Esophagus squamous epithelium (tissue), 4 donors: ENCODE data around the gene ZNF296.

Source experiments
- POLR2A ChIP-seq, 4 donors: fragments of 450-650 bp; IDR thresholded peaks; one replicate each; pipeline ENCODE4 v1.6.1; 2017; ENCODE audit warnings: antibody characterized with exemption in 4 of 4, mild to moderate bottlenecking in 4 of 4, moderate library complexity in 3 of 4
- TF ChIP-seq, protein P1 (sequence below), 6 experiments: fragments of 450-650 bp in 4 of 6; fragments of 200-600 bp in 2 of 6; sonication (generic) in 2 of 6; IDR thresholded peaks; one replicate each; pipeline ENCODE4 v1.5.1; 2016 to 2019; ENCODE audit warnings: antibody characterized with exemption in 6 of 6, mild to moderate bottlenecking in 4 of 6, moderate library complexity in 4 of 6

GRCh38 chr19:45079911-45080370 is 3.7 kb upstream of the ZNF296 start:
- TF ChIP-seq, protein P1, sequence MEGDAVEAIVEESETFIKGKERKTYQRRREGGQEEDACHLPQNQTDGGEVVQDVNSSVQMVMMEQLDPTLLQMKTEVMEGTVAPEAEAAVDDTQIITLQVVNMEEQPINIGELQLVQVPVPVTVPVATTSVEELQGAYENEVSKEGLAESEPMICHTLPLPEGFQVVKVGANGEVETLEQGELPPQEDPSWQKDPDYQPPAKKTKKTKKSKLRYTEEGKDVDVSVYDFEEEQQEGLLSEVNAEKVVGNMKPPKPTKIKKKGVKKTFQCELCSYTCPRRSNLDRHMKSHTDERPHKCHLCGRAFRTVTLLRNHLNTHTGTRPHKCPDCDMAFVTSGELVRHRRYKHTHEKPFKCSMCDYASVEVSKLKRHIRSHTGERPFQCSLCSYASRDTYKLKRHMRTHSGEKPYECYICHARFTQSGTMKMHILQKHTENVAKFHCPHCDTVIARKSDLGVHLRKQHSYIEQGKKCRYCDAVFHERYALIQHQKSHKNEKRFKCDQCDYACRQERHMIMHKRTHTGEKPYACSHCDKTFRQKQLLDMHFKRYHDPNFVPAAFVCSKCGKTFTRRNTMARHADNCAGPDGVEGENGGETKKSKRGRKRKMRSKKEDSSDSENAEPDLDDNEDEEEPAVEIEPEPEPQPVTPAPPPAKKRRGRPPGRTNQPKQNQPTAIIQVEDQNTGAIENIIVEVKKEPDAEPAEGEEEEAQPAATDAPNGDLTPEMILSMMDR (IDR thresholded peaks at IDR 0.05), result no peak
- TF ChIP-seq POLR2A (IDR thresholded peaks at IDR 0.05), result no peak
